ENCODE data around the gene NUP210L. TPM values are rescaled to one million over a fixed set of nuclear protein-coding genes. Genes with fewer than 3 reads are reported as not detected.

NUP210L gene
- total RNA-seq, 4 donors from 2014 or later = 0.18 TPM; not detected in 3

DNA sequence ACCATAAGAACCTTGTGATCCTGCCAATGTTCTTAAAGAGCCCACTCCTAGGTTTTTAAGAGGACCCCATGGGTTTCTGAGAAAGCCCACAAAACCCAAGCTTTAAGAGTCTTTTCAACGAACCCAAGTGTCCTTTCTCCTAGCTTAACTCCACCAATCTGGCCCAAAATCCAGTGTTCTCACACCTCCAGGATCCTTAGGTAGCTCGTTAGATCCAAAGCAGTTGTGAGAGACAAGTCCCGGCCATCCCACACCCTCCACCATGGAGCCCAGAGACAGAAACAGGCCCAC, 210.1 kb downstream of the NUP210L start:
- Histone ChIP-seq H3K27ac (peak overlapping the region; percentile 97 to 100 (median 99)), H3K4me3 (peak overlapping the region; percentile 89 to 99 (median 98)), H3K36me3 (peaks cover 0 to 62% (median 0%) of the 10 kb centered on the region in 3 donors), H3K9me3 (no peaks in the 10 kb centered on the region), H3K27me3 (no peaks in the 10 kb centered on the region), H3K4me1 (peaks cover 0 to 21% (median 8%) of the 10 kb centered on the region in 4 donors)
- DNase-seq = no peak
- TF ChIP-seq, protein P1, sequence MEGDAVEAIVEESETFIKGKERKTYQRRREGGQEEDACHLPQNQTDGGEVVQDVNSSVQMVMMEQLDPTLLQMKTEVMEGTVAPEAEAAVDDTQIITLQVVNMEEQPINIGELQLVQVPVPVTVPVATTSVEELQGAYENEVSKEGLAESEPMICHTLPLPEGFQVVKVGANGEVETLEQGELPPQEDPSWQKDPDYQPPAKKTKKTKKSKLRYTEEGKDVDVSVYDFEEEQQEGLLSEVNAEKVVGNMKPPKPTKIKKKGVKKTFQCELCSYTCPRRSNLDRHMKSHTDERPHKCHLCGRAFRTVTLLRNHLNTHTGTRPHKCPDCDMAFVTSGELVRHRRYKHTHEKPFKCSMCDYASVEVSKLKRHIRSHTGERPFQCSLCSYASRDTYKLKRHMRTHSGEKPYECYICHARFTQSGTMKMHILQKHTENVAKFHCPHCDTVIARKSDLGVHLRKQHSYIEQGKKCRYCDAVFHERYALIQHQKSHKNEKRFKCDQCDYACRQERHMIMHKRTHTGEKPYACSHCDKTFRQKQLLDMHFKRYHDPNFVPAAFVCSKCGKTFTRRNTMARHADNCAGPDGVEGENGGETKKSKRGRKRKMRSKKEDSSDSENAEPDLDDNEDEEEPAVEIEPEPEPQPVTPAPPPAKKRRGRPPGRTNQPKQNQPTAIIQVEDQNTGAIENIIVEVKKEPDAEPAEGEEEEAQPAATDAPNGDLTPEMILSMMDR (IDR thresholded peaks at IDR 0.05) = no peak
- TF ChIP-seq POLR2A (IDR thresholded peaks at IDR 0.05) = no peak

DNA sequence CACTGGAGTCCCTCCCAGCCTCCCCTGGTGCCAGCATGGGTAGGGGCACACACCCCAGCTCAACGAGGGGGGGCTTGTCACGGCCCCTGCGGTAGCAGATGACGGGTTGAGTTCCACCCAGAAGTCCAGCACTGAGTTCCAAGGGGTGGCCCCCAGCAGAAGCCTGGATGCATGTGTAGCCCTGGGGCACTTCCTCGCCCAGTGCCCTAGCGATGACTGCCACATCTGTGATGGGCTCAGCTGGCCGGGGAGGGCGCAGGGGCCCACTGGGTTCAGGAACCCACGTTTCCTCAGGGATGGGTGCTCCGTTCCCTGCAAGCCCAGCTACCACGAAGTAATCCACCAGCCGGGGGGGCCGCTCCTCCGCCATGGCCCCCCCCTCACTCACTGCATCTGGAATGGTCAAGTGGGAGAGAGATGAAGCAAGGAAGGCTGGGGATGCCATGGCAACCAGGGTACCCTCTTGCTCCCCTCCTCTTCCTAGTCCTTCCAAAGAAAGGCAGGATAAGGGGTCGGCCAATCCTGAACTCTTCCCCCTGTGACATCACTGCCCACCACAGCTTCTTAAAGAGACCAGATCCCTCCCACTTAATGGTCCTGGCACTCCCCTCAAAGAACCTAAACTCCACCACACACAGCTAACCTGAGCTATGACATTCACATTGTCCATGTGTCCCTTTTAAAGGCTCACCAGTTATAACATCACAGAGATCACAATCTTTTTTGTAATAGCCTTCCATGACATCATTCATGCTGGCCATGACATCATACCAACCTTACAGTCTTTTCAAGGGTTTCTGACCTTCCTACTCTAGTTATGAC, 210.7 kb downstream of the NUP210L start:
- Histone ChIP-seq H3K27ac (peak overlapping the region; percentile 97 to 100 (median 99)), H3K4me1 (peaks cover 0 to 21% (median 8%) of the 10 kb centered on the region in 4 donors), H3K4me3 (peak overlapping the region in 2 of 4 donors; percentile 89 to 99), H3K9me3 (no peaks in the 10 kb centered on the region), H3K36me3 (peaks cover 0 to 62% (median 0%) of the 10 kb centered on the region in 3 donors), H3K27me3 (no peaks in the 10 kb centered on the region)
- TF ChIP-seq, protein P1 (IDR thresholded peaks at IDR 0.05) = no peak
- no peak for TF ChIP-seq POLR2A (IDR thresholded peaks at IDR 0.05)
- DNase-seq = peak in 1 of 3 donors; percentile 39

DNA sequence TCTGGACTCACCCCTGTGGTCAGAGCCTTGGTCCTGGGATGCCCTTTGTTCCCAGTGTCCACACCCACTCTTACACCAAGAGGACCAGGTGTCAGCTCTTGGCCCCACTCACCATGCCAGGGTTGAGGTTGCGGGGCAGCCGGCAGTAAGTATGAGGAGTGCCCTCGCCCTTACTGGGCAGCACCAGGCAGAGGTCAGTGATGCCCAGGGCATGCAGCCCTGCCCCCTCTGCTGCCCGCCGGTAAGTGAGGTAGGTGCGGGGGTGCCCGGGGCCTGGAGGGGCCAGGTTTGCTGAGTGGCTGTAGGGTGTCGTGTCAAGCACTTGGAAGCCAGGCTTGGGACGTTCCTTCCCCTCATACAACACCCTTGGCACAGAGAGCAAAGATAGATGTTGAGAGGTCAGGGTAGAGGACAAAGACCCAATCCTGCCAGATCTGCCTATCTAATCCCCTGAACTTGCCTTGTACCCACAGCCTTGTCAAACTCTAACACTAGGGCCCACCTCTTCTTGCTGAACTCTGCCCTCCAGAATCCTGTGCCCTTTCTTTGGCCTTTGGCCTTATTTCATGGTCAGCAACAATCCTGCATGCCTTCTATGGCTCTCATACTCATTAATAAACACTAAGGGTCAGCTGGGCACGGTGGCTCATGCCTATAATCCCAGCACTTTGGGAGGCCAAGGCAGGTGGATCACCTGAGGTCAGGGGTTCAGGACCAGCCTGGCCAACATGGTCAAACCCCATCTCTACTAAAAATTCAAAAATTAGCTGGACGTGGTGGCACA, 211.9 kb downstream of the NUP210L start:
- Histone ChIP-seq H3K4me1 (peaks cover 0 to 21% (median 8%) of the 10 kb centered on the region in 4 donors), H3K36me3 (peaks cover 0 to 60% (median 0%) of the 10 kb centered on the region in 3 donors)

More for the DNA sequence above, 211.9 kb downstream of the NUP210L start:
- TF ChIP-seq, protein P1 (IDR thresholded peaks at IDR 0.05) = no peak
- no peak for TF ChIP-seq POLR2A (IDR thresholded peaks at IDR 0.05)
- no peaks in the 10 kb centered on the region for H3K27me3 ChIP-seq
- DNase-seq = peak in 1 of 3 donors; percentile 32
- H3K4me3 ChIP-seq = no peak overlapping the region
- H3K9me3 ChIP-seq = no peaks in the 10 kb centered on the region
- no peak overlapping the region for H3K27ac ChIP-seq

Small RNA genes within 50 kb of the gene (small RNA-seq; reads per million reads assigned to genes)
- gene MIR190B = 0.41 to 2.9 reads per million in 2 donors
- gene MIR5698 = 0 reads per million in 2 donors
- 0 reads per million in 2 donors for gene MIR6737
- 0 reads per million in 2 donors for gene RNU6-179P

Other genes starting within 250 kb of the NUP210L start
- 10 to 100 TPM; 22.3 to 65.2 (median 24.7) TPM for gene GATAD2B, start 232.1 kb downstream of the NUP210L start, total RNA-seq
- 100 to 1,000 TPM in 2 of 4 donors, 10 to 100 TPM in 2; 48.2 to 130 (median 91.6) TPM for gene DENND4B, start 208.4 kb downstream of the NUP210L start, total RNA-seq
- 10 to 100 TPM; 20.0 to 42.1 (median 32.4) TPM for gene CRTC2, start 196.5 kb downstream of the NUP210L start, total RNA-seq
- gene SLC39A1, start 191.5 kb downstream of the NUP210L start, total RNA-seq = 10 to 100 TPM; 20.6 to 73.0 (median 60.1) TPM
- gene CREB3L4, start 187.2 kb downstream of the NUP210L start, total RNA-seq = 10 to 100 TPM; 14.5 to 21.6 (median 16.6) TPM
- 100 to 1,000 TPM; 172 to 321 (median 193) TPM for gene JTB, start 177.4 kb downstream of the NUP210L start, total RNA-seq
- gene RAB13, start 168.7 kb downstream of the NUP210L start, total RNA-seq = 10 to 100 TPM; 15.1 to 51.2 (median 15.8) TPM
- gene RPS27, start 164.3 kb downstream of the NUP210L start, total RNA-seq = 1,000 to 10,000 TPM in 1 of 4 donors, 100 to 1,000 TPM in 3; 660 to 1,996 (median 833) TPM
- 100 to 1,000 TPM; 200 to 451 (median 280) TPM for gene TPM3, start 37.0 kb upstream of the NUP210L start, total RNA-seq
- not detected for gene CFAP141, start 51.3 kb upstream of the NUP210L start, total RNA-seq
- 100 to 1,000 TPM in 1 of 4 donors, 10 to 100 TPM in 3; 48.9 to 169 (median 71.2) TPM for gene UBAP2L, start 65.9 kb upstream of the NUP210L start, total RNA-seq
- gene HAX1, start 117.6 kb upstream of the NUP210L start, total RNA-seq = 100 to 1,000 TPM in 1 of 4 donors, 10 to 100 TPM in 3; 71.8 to 125 (median 75.6) TPM
- under 1 TPM in 1 of 4 donors, not detected in 3; 0.85 TPM for gene AQP10, start 166.0 kb upstream of the NUP210L start, total RNA-seq
- 10 to 100 TPM; 18.6 to 56.9 (median 31.8) TPM for gene ATP8B2, start 170.5 kb upstream of the NUP210L start, total RNA-seq